ENCODE measurements around the gene EIF4G2.

- TF ChIP-seq CTCF (IDR thresholded peaks at IDR 0.05 in 8 of 11, conservative IDR thresholded peaks at IDR 0.05 in 3 of 11), result no peak
- TF ChIP-seq POLR2A (IDR thresholded peaks at IDR 0.05), result no peak
These were observed 28.7 kb downstream of the EIF4G2 start for GRCh38 chr11:10780040-10780439.

Data from spleen (tissue), 7 donors.